H9 (cell line): ENCODE measurements around the gene ACP4. TPM values are rescaled to one million over a fixed set of nuclear protein-coding genes. Genes with fewer than 3 reads are reported as not detected.

Source experiments
- DNase-seq: peaks from one replicate; pipeline ENCODE4 v3.0.0-alpha.2; 2017
- H2AFZ ChIP-seq: one replicate; pipeline ENCODE4 v1.6.1; 2013; ENCODE audit warnings: mild to moderate bottlenecking, low read length, control low read depth, moderate library complexity
- H2AK5ac ChIP-seq: 2 replicates; pipeline ENCODE4 v1.6.1; 2013; ENCODE audit warnings: low read length, control low read depth, mixed read lengths; ENCODE audit not compliant: insufficient read length
- H2BK120ac ChIP-seq: one replicate; pipeline ENCODE4 v1.6.1; 2013; ENCODE audit warnings: low read depth, mild to moderate bottlenecking, low read length, control low read depth, inconsistent platforms; ENCODE audit not compliant: poor library complexity, severe bottlenecking
- H2BK12ac ChIP-seq: 2 replicates; pipeline ENCODE4 v1.6.1; 2013; ENCODE audit warnings: low read length, control low read depth, mixed read lengths, low read depth; ENCODE audit not compliant: insufficient read length
- H2BK15ac ChIP-seq: 2 replicates; pipeline ENCODE4 v1.6.1; 2013; ENCODE audit warnings: low read depth, low read length, control low read depth
- H2BK20ac ChIP-seq: one replicate; pipeline ENCODE4 v1.6.1; 2013; ENCODE audit warnings: low read depth, mild to moderate bottlenecking, low read length, control low read depth, inconsistent platforms; ENCODE audit not compliant: poor library complexity, severe bottlenecking
- H2BK5ac ChIP-seq: 2 replicates; pipeline ENCODE4 v1.6.1; 2013; ENCODE audit warnings: low read length, control low read depth, mixed read lengths; ENCODE audit not compliant: insufficient read length
- H3K14ac ChIP-seq: 2 replicates; pipeline ENCODE4 v1.6.1; 2013; ENCODE audit warnings: low read length, control low read depth; ENCODE audit not compliant: insufficient read depth
- H3K18ac ChIP-seq: 2 replicates; pipeline ENCODE4 v1.6.1; 2013; ENCODE audit warnings: low read depth, mild to moderate bottlenecking, mixed read lengths, low read length, control low read depth; ENCODE audit not compliant: insufficient read length
- H3K23ac ChIP-seq: 2 replicates; pipeline ENCODE4 v1.6.1; 2013; ENCODE audit warnings: low read length, control low read depth, mixed read lengths, low read depth; ENCODE audit not compliant: insufficient read length
- H3K23me2 ChIP-seq: 2 replicates; pipeline ENCODE4 v1.6.1; 2013; ENCODE audit warnings: low read depth, mild to moderate bottlenecking, mixed read lengths, low read length, control low read depth; ENCODE audit not compliant: insufficient read length, poor library complexity, severe bottlenecking
- H3K27ac ChIP-seq: 2 replicates; pipeline ENCODE4 v1.5.1; 2013; ENCODE audit warnings: low read length, control low read depth, mixed read lengths, low read depth; ENCODE audit not compliant: insufficient read length
- H3K27me3 ChIP-seq: 2 replicates; pipeline ENCODE4 v1.6.1; 2013; ENCODE audit warnings: low read length, control low read depth, inconsistent platforms; ENCODE audit not compliant: insufficient read depth
- H3K4ac ChIP-seq: 2 replicates; pipeline ENCODE4 v1.6.1; 2013; ENCODE audit warnings: low read depth, mild to moderate bottlenecking, control low read depth, inconsistent platforms, low read length, moderate library complexity
- H3K4me1 ChIP-seq: 2 replicates; pipeline ENCODE4 v1.6.1; 2013; ENCODE audit warnings: low read length, control low read depth, inconsistent platforms; ENCODE audit not compliant: insufficient read depth
- H3K4me2 ChIP-seq: 2 replicates; pipeline ENCODE4 v1.6.1; 2013; ENCODE audit warnings: low read length, control low read depth, mixed read lengths; ENCODE audit not compliant: insufficient read length, insufficient read depth
- H3K56ac ChIP-seq: 2 replicates; pipeline ENCODE4 v1.6.1; 2013; ENCODE audit warnings: low read depth, mild to moderate bottlenecking, mixed read lengths, low read length, control low read depth; ENCODE audit not compliant: insufficient read length
- H3K79me1 ChIP-seq: 2 replicates; pipeline ENCODE4 v1.6.1; 2013; ENCODE audit warnings: low read depth, mild to moderate bottlenecking, moderate library complexity, low read length, control low read depth, inconsistent platforms; ENCODE audit not compliant: insufficient read depth, poor library complexity, severe bottlenecking
- H3K79me2 ChIP-seq: 2 replicates; pipeline ENCODE4 v1.6.1; 2013; ENCODE audit warnings: low read length, control low read depth, inconsistent platforms; ENCODE audit not compliant: insufficient read depth
- H3K9ac ChIP-seq: 2 replicates; pipeline ENCODE4 v1.6.1; 2013; ENCODE audit warnings: low read length, control low read depth, mixed read lengths; ENCODE audit not compliant: insufficient read length; ENCODE audit errors: extremely low read depth
- H3K9me3 ChIP-seq: one replicate; pipeline ENCODE4 v1.6.1; 2013; ENCODE audit warnings: low read depth, low read length, inconsistent platforms; ENCODE audit not compliant: control insufficient read depth
- H3T11ph ChIP-seq: one replicate; pipeline ENCODE4 v1.6.1; 2013; ENCODE audit warnings: mild to moderate bottlenecking, low read length, control low read depth, inconsistent platforms
- H4K20me1 ChIP-seq: one replicate; pipeline ENCODE4 v1.6.1; 2013; ENCODE audit not compliant: control insufficient read depth, insufficient read length, insufficient read depth
- H4K5ac ChIP-seq: 2 replicates; pipeline ENCODE4 v1.6.1; 2013; ENCODE audit warnings: low read depth, mild to moderate bottlenecking, mixed read lengths, low read length, control low read depth; ENCODE audit not compliant: insufficient read length
- H4K8ac ChIP-seq: replicated peaks from 2 replicates; pipeline ENCODE4 v1.6.1; 2013; ENCODE audit warnings: low read length, control low read depth, mixed read lengths, low read depth; ENCODE audit not compliant: insufficient read length
- H4K91ac ChIP-seq: 2 replicates; pipeline ENCODE4 v1.6.1; 2013; ENCODE audit warnings: low read depth, mild to moderate bottlenecking, moderate library complexity, mixed read lengths, low read length, control low read depth; ENCODE audit not compliant: insufficient read length
- H3K27ac Mint-ChIP-seq, 3 experiments: 2 replicates in 2 of 3; 3 replicates in 1 of 3; pipeline ENCODE4 v1.8.0; 2020 to 2021; ENCODE audit warnings: mixed read lengths in 3 of 3, mild to moderate bottlenecking in 1 of 3, moderate library complexity in 1 of 3
- H3K27me3 Mint-ChIP-seq: 2 replicates; pipeline ENCODE4 v1.8.0; 2021; ENCODE audit warnings: low read depth, mild to moderate bottlenecking, moderate library complexity, mixed read lengths
- H3K36me3 Mint-ChIP-seq, 3 experiments: 2 replicates in 2 of 3; 3 replicates in 1 of 3; pipeline ENCODE4 v1.8.0; 2020 to 2021; ENCODE audit warnings: low read depth in 3 of 3, mixed read lengths in 3 of 3; ENCODE audit not compliant: insufficient read depth in 1 of 3
- H3K4me1 Mint-ChIP-seq, 2 experiments: 2 replicates each; pipeline ENCODE4 v1.8.0; 2020; ENCODE audit warnings: mixed read lengths in 2 of 2
- H3K4me3 Mint-ChIP-seq, 2 experiments: 2 replicates in 1 of 2; 3 replicates in 1 of 2; pipeline ENCODE4 v1.8.0; 2020 to 2021; ENCODE audit warnings: mild to moderate bottlenecking in 2 of 2, mixed read lengths in 2 of 2, moderate library complexity in 1 of 2
- H3K9me3 Mint-ChIP-seq, 2 experiments: 2 replicates in 1 of 2; 3 replicates in 1 of 2; pipeline ENCODE4 v1.8.0; 2020; ENCODE audit warnings: mild to moderate bottlenecking in 2 of 2, mixed read lengths in 2 of 2, moderate library complexity in 1 of 2
- CTCF ChIP-seq: fragments of 200-600 bp; sonication (generic); conservative IDR thresholded peaks from 3 replicates; pipeline ENCODE4 v1.8.0; 2021; ENCODE audit warnings: antibody characterized with exemption, mild to moderate bottlenecking
- WGBS: extraction: QIAGEN DNeasy Blood & Tissue Kit; methylation state at CpG from one replicate; pipeline ENCODE4 v1.1.7; 2013; ENCODE audit warnings: missing lambda C conversion rate, low lambda C conversion rate, mixed read lengths; ENCODE audit not compliant: insufficient read length; ENCODE audit errors: extremely low coverage; 5-methylcytosine and 5-hydroxymethylcytosine counted together
- total RNA-seq: library from RNA; stranded (reverse); gene quantifications from 2 replicates; pipeline ENCODE4 v1.2.1, GENCODE V29; 2021

ACP4 gene
- total RNA-seq, 1 experiment from 2014 or later = not detected

- H4K20me1 ChIP-seq = peaks cover 4% of the 10 kb centered on the region
- no peak overlapping the region for H4K8ac ChIP-seq
- no peak overlapping the region for H3K9ac ChIP-seq
- H3K23ac ChIP-seq = no peak overlapping the region
- no peaks in the 10 kb centered on the region for H3K9me3 ChIP-seq
- H3T11ph ChIP-seq = no peak overlapping the region
- H3K79me1 ChIP-seq = peaks cover 9% of the 10 kb centered on the region
- no CpG with 5 or more reads among the region's 21 CpGs for WGBS
- H2BK5ac ChIP-seq = no peak overlapping the region
- H3K36me3 Mint-ChIP-seq = peaks cover 43 to 86% (median 65%) of the 10 kb centered on the region in 3 experiments
- H3K18ac ChIP-seq = no peak overlapping the region
- no peak overlapping the region for H3K14ac ChIP-seq
- no peak overlapping the region for H4K91ac ChIP-seq
- peaks cover 0 to 3% of the 10 kb centered on the region in 2 experiments; a peak in 2 of 5 replicates for H3K9me3 Mint-ChIP-seq
- no peak overlapping the region for H2AK5ac ChIP-seq
- H3K4ac ChIP-seq = no peak overlapping the region
- no peak overlapping the region; a peak in 1 of 7 replicates for H3K27ac Mint-ChIP-seq
- H3K27ac ChIP-seq = no peak overlapping the region
- DNase-seq = no peak
- H3K23me2 ChIP-seq = peaks cover 11% of the 10 kb centered on the region
- no peak overlapping the region for H3K4me2 ChIP-seq
- H2BK120ac ChIP-seq = no peak overlapping the region
- TF ChIP-seq CTCF = no peak
- no peaks in the 10 kb centered on the region for H3K27me3 ChIP-seq
- no peak overlapping the region for H2BK12ac ChIP-seq
- no peak overlapping the region for H3K4me3 Mint-ChIP-seq
- H3K4me1 Mint-ChIP-seq = peaks cover 23 to 35% of the 10 kb centered on the region in 2 experiments
- no peak overlapping the region for H2BK20ac ChIP-seq
- H4K5ac ChIP-seq = no peak overlapping the region
- no peak overlapping the region for H3K56ac ChIP-seq
- no peaks in the 10 kb centered on the region for H3K27me3 Mint-ChIP-seq
- H2AFZ ChIP-seq = no peak overlapping the region
- H3K4me1 ChIP-seq = peaks cover 5% of the 10 kb centered on the region; the same call in 1 of the 2 replicates
- no peak overlapping the region for H2BK15ac ChIP-seq
- peaks cover 20% of the 10 kb centered on the region; the same call in 1 of the 2 replicates for H3K79me2 ChIP-seq
Measured at GRCh38 chr19:50798659-50799546, 8.7 kb downstream of the ACP4 start.
